Dedifferentiated amniotic fluid mesenchymal stem cell (primary cell): ENCODE data around the gene LAMA3.

Source experiments
- DNase-seq: peaks from one replicate; pipeline ENCODE4 v3.0.0-alpha.2; 2016; ENCODE audit errors: extremely low spot score

LAMA3 gene

DNA sequence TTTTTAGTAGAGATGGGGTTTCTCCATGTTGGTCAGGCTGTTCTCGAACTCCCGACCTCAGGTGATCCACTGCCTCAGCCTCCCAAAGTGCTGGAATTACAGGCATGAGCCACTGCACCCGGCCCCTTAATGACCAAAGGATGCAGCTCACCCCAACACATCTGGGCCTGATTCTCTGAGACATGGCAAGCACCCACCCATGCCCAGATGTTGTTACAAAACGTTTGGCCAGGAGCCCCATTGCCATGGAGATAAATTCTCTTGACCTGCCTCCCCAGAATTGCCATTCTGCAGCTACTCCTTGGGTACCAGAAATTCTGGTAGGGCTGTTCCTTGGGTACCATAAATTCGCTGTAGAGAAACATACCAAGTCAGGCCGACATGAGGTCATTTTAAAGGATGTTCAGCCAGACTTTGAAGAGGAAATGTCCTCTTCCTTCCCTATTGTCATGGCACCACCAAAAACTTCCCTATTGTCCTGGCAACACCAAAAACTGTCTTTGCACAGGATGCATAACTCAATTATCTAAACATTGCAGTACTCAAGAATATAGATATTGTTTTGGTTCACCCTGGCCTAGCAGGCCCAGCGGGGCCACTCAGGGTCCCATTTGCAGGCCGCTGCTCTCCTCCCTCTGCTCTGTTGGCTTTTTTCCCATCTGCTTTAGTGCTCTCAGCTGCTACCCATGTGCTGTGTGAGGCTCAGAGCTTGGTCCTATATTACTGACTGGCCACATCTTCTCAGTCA, 164.4 kb downstream of the LAMA3 start:
- DNase-seq: no peak

DNA sequence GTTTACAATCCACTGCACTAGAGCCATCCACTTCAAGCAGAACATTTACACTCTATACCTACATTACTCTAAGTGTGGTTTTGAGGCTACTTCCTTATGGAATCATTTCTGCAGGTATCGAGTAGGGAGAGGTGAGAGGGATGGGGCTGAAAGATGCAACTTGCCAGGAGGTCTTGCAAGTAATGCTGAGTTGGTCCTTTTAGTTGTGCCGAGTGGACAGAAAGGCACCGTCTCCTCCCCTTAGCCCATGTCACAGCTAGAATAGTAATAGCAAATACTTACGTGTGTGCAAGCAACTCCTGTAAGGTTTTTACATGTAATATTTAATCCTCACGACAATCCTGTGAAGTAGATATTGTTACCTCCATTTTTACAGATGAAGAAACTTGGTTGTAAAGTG, 166.5 kb downstream of the LAMA3 start:
- DNase-seq: no peak

DNA sequence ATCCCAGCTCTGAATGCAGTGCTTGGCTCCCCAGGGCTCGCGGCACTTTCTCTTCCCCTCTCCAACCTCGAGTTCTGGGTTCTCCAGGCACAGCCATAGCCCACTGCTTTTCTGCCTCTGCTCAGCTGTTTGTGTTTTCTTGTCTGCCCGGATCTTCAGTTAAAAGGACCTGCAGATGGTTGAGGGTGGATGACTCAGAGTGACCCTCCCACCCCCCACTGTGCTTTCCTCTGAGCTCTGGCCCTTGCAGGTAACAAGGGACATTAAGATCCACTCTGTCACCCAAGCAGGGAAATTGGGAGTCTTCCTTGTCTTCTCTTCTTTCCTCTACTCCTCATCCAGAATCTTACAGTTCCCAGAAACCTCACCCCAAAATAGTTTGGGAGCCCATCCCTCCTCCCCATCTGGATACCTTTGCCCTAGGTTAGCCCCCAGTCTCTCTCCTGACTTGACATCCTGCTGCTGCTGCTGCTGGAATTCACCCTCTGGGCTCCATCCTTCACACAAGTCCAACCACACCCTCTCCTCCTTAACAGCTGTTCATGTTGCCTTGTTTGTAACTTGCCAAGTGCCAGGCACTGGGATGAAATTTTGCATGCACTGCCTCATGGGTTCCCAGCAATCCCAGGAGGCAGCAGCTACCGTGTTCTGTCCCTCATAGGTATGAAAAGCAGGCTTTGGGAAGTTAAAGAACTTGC, 167.4 kb downstream of the LAMA3 start:
- no peak for DNase-seq

DNA sequence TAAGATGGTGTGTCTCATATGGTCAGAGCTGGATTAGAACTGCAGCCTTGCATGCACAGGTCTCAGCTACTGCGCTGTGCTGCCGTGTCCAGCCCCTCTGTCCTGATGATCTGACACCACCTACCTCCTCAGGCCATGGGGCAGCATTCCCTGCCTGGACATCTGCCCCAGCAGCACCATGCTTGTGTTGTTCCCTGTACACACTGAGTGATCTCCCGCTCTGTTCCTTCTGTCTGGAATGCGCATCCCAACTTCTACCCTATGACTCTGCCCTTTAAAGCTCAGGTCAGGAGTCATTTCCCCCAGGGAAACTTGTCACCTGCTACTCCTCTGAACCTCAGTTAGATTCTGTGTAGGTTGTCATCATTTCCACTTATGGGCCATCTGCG, 167.9 kb downstream of the LAMA3 start:
- DNase-seq: no peak

DNA sequence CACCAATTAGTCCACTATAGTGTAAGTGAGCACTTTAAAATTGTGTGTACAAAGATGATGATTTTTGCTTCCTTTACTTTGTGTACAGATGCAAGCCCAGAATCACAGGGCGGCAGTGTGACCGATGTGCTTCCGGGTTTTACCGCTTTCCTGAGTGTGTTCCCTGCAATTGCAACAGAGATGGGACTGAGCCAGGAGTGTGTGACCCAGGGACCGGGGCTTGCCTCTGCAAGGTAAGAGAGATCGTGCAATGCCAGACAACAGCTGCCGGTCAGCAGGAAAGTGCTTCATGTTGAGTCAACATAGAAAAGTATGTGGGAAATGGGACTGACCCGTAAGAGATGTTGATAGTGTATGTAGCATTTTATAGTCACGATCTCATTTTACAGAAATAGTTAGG, 168.5 kb downstream of the LAMA3 start:
- DNase-seq: no peak

DNA sequence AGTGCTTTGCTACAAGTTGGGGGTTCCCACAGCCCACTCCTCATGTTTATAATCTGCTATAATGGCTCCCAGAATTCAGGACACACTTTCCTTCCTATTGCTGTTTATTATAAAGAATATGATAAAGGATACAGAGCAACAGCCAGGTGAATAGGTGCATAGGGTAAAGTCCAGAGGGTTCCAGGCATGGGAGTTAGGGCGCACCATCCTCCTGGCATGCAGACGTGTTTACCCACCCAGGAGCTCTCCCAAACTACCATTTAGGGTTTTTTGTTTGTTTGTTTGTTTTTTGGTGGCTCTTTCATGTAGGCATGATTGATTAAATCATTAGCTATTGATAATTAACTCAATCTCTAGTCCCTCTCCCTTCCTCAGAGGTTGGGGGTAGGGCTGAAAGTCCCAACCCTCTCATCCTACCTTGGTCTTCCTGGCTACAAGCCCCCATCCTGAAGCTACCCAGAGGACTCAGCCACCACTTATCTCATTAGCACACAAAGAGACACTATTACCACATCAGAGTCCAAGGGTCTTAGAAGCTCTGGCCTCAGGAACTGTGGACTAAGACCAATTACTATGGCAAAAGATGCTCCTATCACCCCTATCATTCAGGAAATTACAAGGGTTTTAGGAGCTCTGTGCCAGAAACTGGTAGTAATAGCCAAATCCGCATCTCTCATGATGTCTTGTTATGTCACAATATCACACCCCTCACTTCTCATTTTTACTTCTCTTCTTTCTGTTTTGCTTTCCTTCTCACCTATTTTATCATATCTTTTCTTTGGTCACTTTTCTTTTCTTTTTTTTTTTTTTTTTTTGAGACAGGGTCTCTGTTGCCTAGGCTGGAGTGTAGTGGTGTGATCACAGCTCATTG, 170.4 kb downstream of the LAMA3 start:
- no peak for DNase-seq

DNA sequence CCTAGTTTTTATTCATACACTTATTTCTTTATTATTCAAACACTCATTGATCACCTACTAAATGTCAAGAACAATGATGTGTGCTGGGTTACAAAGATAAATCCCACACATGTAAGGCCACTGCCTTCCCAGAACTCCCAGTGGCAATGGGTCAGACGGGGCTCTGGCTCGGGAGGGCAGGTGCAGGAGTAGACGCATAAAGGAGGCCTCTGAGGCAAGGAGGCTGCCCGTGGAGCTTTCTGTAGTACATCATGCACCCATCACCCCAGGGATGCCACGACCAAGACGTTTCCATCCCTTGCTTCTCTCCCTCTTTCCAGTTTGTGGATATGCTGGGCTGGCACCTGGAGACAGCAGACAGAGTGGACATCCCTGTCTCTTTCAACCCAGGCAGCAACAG, 172.1 kb downstream of the LAMA3 start:
- DNase-seq: no peak

DNA sequence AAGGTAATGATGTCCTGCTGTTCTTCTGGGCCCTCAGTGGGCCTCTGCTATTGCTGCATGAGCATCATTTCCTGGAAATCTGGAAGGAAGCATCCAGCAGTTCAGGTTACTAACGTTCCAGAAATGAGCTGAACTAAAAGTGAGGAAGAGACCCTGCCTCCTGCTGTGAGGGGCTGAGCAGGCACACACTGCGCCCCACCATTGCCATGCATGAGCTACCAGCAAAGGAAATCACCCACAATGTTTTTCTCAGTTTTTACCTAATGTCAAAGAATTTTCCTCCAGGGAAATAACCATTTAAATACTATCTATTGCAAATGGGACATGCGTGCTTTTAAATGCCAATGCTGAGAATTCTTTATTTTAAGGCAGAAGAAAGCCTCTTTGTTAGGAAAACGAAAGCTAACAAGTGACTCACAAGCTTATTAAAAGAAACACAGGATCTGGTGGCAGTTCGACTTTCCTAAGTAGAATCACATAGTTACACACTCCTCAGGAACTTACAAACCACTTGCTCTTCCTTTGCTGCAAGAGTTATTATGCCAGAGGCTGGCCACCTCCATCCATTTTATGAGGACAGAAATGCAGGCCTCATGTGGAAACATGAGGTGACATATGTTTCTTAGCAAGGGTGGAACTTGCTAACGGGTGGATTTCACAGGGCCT, 172.7 kb downstream of the LAMA3 start:
- peak; percentile 65 for DNase-seq

DNA sequence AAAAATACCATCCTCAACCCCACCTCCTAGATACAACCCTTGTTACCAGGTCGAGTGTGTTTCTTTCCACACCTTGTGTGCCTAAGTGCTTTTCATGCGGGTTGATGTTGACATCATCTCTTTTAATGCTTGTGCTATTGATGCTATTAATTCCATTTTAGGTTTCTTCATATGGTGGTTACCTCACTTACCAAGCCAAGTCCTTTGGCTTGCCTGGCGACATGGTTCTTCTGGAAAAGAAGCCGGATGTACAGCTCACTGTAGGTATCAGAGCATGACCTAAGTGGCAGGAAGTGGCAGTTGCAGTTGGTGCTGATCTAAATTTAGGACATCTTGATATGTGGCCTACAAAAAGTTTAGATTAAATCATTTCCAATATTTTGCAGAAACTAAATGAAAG, 175.4 kb downstream of the LAMA3 start:
- DNase-seq: no peak

DNA sequence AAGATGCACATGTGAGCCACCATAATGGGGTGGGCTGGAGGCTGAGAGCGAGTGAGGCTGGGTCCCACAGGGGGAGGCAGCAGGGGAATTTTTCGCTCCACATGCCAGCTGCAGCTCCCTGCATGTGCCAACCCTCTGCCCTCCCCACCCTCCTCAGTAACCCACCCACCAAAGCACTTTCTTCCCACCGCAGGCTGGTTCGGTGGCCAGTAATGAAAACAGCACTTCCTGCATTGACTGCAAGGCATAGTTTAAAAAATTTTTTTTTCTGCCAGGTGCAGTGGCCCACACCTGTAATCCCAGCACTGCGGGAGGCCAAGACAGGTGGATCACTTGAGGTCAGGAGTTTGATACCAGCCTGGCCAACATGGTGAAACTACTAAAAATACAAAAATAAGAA, 177.8 kb downstream of the LAMA3 start:
- no peak for DNase-seq

DNA sequence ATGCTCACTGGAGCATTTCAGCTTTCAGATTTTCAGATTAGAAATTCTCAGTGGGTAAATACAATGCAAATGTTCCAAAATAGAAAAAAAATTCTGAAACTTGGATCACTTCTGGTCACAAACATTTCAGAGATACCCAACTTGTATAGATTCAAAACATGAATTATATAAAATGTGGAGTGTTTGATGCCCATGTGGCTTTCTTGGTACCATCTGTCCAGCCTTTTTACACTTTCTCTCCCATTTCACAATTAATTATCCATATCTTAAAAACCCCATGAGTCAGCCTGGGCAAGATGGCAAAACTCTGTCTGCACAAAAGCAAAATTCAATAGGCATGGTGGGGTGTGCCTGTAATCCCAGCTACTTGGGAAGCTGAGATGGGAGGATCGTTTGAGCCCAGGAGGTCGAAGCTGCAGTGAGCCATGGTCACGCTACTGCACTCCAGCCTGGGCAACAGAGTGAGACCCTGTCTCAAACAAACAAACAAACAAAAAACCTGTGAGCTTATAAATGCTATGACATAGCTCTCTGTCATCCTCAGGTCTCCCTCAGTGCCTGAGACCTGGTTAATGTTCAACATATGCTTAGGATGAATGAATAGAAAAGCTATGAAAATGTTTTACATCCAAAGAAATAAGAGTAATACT, 179.0 kb downstream of the LAMA3 start:
- no peak for DNase-seq

DNA sequence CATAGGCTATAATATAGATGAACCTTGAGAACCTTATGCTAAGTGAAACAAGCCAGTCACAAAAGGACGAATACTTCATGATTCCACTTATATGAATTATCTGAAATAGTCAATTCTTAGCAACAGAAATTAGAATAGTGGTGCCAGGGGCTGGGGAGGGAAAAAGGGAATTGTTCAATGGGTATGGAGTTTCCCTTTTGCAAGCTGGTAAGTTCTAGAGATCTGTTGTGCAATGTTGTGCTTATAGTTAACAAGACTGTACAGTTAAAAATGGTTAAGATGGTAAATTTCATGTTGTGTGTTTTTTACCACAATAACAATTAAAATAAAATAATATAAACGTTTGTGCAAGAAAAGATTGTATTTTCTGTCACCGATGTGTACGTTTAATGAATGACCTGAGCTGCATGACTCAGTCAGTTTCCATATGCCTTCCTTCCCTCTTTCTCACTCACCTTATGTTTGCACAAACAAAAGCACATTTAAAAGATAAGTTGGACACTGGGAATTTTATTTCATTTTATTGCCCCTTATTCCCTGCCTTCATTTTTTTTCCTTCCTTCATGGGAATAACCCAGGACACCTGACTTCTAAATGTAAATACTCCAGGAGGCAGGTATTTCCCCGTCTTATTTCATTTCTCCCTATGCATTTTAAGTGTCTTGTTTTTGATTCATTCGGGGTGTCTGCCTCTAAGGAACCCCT, 181.6 kb downstream of the LAMA3 start:
- no peak for DNase-seq

DNA sequence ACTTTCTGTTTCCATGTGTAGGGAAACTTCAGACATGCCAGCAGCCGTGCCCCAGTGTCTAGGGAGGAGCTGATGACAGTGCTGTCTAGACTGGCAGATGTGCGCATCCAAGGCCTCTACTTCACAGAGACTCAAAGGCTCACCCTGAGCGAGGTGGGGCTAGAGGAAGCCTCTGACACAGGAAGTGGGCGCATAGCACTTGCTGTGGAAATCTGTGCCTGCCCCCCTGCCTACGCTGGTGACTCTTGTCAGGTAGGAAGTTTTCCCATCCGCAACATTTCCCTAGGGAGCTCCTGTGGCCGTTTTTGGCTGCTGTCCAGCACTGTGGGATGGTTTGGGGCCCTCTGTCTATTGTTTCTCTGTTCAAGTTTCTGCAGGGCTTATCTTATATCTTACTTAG, 182.2 kb downstream of the LAMA3 start:
- DNase-seq: no peak

DNA sequence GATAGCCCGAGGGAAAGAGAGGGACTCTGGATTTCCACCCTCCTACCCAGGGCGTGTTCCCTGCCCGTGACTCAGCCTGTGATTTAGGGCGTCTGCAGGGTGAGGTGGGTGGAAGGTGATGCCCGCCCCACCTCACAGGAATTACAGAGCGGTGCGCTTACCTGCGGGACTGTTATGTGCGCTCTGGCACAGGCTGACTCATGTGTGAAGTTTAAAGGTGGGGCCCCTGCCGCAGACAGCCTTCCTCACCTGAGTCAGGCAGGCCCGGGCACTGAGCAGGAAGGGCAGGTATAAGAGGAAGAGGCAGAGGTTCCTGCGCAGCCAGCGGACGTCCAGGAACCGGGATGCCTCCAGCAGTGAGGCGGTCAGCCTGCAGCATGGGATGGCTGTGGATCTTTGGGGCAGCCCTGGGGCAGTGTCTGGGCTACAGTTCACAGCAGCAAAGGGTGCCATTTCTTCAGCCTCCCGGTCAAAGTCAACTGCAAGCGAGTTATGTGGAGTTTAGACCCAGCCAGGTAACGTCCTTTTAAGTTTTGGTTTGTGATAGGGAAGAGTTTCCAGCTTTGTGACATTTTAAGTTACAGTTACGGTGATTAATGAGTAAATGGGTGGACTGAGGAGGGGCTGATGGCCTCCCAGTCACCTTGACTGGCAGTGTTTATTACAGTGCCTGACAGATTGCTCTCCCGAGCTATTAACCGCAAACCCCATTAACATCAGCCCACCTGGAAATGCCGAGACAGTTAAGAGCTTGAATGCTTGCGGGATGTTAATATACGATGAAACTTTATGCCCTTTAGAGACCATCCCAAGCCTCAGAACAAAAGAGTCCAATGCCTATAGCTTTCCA, 183.7 kb downstream of the LAMA3 start:
- no peak for DNase-seq

DNA sequence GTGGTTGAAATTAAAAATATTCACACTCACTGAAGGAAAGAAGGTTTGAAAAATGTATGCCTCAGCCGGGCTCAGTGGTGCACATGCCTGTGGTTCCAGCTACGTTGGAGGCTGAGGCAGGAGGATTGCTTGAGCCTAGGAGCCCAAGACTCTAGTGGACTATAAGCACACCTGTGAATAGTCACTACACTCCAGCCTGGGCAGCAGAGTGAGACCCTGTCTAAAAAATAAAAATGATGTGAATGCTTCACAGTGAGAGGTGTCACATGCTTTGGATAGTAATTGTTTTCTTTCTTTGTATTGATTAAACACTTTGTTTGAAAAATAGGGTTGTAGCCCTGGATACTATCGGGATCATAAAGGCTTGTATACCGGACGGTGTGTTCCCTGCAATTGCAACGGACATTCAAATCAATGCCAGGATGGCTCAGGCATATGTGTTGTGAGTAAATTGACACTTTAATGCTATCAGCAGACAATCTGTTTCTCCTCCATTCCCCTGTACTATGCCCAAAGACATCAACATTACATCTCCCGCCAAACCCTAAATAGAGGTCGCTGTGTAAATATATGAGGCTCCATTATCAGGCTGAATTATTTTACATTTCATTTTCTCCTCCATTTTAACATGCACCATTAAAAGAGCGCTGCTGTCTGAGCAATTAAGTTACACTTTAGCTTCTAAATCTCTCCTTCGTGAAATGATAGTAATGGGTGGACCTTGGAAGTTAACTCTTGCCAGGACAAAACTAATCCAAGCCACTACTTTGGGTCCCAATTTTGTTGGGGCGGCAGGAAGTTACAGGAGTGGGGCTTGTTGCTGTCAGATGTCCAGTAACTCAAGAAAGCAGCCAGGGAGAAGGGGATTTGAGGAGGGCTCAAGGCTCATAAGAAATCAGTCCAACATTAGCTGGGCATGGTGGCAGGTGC, 187.0 kb downstream of the LAMA3 start:
- no peak for DNase-seq

DNA sequence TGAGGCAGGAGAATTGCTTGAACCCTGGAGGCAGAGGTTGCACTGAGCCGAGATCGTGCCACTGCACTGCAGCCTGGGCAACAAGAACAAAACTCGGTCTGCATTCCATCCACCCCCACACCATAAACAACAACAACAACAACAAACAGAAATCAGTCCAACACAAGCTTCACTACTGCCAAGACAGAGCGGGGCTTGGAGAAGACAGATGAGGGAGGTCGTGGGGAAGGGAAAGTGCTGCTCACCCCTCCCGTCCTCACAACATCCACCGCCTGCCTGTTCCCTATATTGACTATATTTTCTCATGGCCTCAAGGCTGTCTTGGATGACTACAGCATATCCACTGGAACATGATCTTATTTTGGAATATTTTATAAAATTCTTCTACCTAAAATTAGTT, 187.7 kb downstream of the LAMA3 start:
- DNase-seq: no peak

DNA sequence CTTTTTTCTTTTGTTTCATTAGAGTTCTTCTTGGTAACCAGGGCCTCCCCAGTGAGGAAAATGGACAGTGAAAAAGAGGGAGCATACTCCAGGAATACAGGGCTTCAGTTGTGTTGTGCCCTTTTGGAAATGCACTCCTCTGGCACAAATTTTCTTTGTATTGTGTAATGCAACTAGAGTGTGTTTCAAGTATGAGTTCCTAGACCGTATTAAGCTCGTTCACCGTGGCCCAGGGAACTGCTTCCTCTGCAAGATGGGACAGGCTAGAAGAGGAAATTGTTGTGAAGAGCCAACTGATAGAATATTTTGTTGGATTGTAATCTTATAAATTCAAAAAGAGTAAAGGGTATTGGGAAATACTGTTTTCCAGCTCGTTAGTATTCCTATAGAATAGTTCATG, 188.1 kb downstream of the LAMA3 start:
- no peak for DNase-seq

DNA sequence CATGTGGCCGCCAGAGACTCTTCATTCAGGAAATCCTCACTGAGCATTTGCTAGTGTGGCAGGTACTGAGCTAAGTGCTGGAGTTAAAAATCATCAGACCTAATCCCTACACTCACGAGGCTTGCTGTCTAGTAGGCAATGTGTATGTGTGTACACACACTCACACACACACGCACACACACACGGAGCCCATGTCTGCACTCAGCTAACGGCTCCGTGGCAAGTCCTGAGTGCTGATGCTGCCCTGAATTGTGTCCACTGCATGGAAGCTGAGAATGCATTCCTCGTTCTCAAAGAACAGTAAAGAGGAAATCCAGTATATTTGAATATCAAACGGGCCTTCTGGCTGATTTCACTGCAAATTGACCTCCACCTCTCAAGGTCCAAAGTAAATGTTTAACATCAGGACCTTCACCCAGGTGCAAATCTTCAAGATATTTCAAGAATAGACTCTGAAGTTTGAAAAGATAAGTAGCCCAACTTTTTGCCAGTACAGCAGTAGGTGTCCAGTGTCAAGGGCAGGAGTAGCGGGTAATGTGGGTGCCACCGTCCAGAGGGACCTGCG, 189.2 kb downstream of the LAMA3 start:
- DNase-seq: no peak

DNA sequence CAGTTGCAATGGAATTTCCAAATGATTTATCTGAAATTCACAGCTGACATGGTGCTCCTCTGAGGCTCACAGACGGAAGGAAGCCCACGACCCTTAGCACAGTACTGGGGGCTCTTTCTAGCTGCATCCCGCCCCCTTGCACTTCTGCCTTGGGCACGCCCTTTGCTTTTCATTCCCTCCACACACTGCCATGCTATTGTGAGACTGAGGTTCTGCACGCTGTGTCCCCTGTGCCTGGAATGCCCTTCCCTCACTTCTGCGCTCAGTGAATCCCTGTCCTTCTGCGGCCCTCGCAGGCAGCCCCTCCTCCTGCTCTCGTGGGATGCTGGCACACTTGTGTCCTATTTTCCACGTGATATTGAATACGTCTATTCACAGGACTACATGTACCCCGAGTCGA, 189.9 kb downstream of the LAMA3 start:
- DNase-seq: no peak
